HG03571 (cell line): ENCODE data around the gene PRAC2.

ENCODE experiments used
- ATAC-seq: cut with Tn5 transposase; IDR thresholded peaks from one replicate; pipeline ENCODE4 v1.9.1; 2021; ENCODE audit not compliant: unreplicated experiment

The PRAC2 gene

GRCh38 chr17:48732688-48733629, 10.0 kb downstream of the PRAC2 start:
- no peak for ATAC-seq

GRCh38 chr17:48733632-48734328, 10.8 kb downstream of the PRAC2 start:
- no peak for ATAC-seq

- ATAC-seq, result no peak
Measured at GRCh38 chr17:48734333-48735061, 11.5 kb downstream of the PRAC2 start.

GRCh38 chr17:48735062-48735351, 12.0 kb downstream of the PRAC2 start:
- no peak for ATAC-seq

GRCh38 chr17:48737330-48738043, 14.5 kb downstream of the PRAC2 start:
- ATAC-seq, result no peak

- ATAC-seq, result no peak
Measured at GRCh38 chr17:48738424-48738802, 15.4 kb downstream of the PRAC2 start.

GRCh38 chr17:48738803-48739526, 16.0 kb downstream of the PRAC2 start:
- no peak for ATAC-seq

GRCh38 chr17:48740537-48740936, 17.6 kb downstream of the PRAC2 start:
- ATAC-seq, result no peak

- ATAC-seq, result no peak
Measured at GRCh38 chr17:48745381-48746275, 22.6 kb downstream of the PRAC2 start.

- ATAC-seq, result no peak
Measured at GRCh38 chr17:48746916-48747444, 24.0 kb downstream of the PRAC2 start.

GRCh38 chr17:48747445-48748363, 24.7 kb downstream of the PRAC2 start:
- no peak for ATAC-seq

GRCh38 chr17:48748718-48749566, 26.0 kb downstream of the PRAC2 start:
- no peak for ATAC-seq

GRCh38 chr17:48749621-48750553, 26.9 kb downstream of the PRAC2 start:
- ATAC-seq, result no peak

GRCh38 chr17:48751172-48751571, 28.2 kb downstream of the PRAC2 start:
- no peak for ATAC-seq

GRCh38 chr17:48751733-48752398, 28.9 kb downstream of the PRAC2 start:
- no peak for ATAC-seq
